SK-N-SH treated with all-trans-retinoic acid at 6 μM for 48 hours (cell line): ENCODE measurements around the gene TAMALIN.

Experiments
- ATAC-seq: fragments of 200-7000 bp; cut with Tn5 transposase; 3 replicates; pipeline ENCODE4 v1.9.1; 2020; ENCODE audit warnings: mild to moderate bottlenecking, moderate library complexity
- ARNTL ChIP-seq: fragments of 450-650 bp; formaldehyde crosslinking; IDR thresholded peaks from 2 replicates; pipeline ENCODE4 v1.5.0; 2020; ENCODE audit warnings: low read depth, mild to moderate bottlenecking, moderate library complexity, borderline replicate concordance
- CREB5 ChIP-seq: fragments of 250-450 bp; sonication (Bioruptor Pico); IDR thresholded peaks from 2 replicates; pipeline ENCODE4 v1.5.1; 2020; ENCODE audit warnings: low read depth, mild to moderate bottlenecking, moderate library complexity
- CSDC2 ChIP-seq: fragments of 250-450 bp; sonication (Bioruptor Pico); IDR thresholded peaks from 2 replicates; pipeline ENCODE4 v1.5.0; 2020; ENCODE audit warnings: mild to moderate bottlenecking, moderate library complexity
- CSRNP3 ChIP-seq: fragments of 250-450 bp; sonication (Bioruptor Pico); IDR thresholded peaks from 2 replicates; pipeline ENCODE4 v1.5.1; 2021; ENCODE audit warnings: mild to moderate bottlenecking, moderate library complexity
- ESRRG ChIP-seq: fragments of 250-450 bp; sonication (Bioruptor Pico); IDR thresholded peaks from 2 replicates; pipeline ENCODE4 v1.6.1; 2021; ENCODE audit warnings: mild to moderate bottlenecking
- GLIS3 ChIP-seq: fragments of 250-450 bp; sonication (Bioruptor Pico); IDR thresholded peaks from 2 replicates; pipeline ENCODE4 v1.5.0; 2020; ENCODE audit warnings: mild to moderate bottlenecking, moderate library complexity
- ISL1 ChIP-seq: fragments of 250-450 bp; sonication (Bioruptor Pico); IDR thresholded peaks from 2 replicates; pipeline ENCODE4 v2.1.2; 2022; ENCODE audit warnings: mild to moderate bottlenecking, moderate library complexity
- PPARA ChIP-seq: fragments of 250-450 bp; sonication (Bioruptor Pico); IDR thresholded peaks from 2 replicates; pipeline ENCODE4 v1.5.0; 2020; ENCODE audit warnings: mild to moderate bottlenecking, borderline replicate concordance
- RARB ChIP-seq: fragments of 250-450 bp; sonication (Bioruptor Pico); IDR thresholded peaks from 2 replicates; pipeline ENCODE4 v1.8.0; 2021; ENCODE audit warnings: mild to moderate bottlenecking, moderate library complexity
- SNAI2 ChIP-seq: fragments of 250-450 bp; sonication (Bioruptor Pico); IDR thresholded peaks from 2 replicates; pipeline ENCODE4 v1.5.0; 2020; ENCODE audit warnings: mild to moderate bottlenecking, moderate library complexity
- TCF4 ChIP-seq: fragments of 250-450 bp; sonication (Bioruptor Pico); IDR thresholded peaks from 2 replicates; pipeline ENCODE4 v1.8.0; 2021; ENCODE audit warnings: mild to moderate bottlenecking, moderate library complexity, borderline replicate concordance
- TOX ChIP-seq: fragments of 250-450 bp; sonication (Bioruptor Pico); IDR thresholded peaks from 2 replicates; pipeline ENCODE4 v1.8.0; 2021; ENCODE audit warnings: mild to moderate bottlenecking, moderate library complexity, borderline replicate concordance
- ZC3H10 ChIP-seq: fragments of 250-450 bp; sonication (Bioruptor Pico); IDR thresholded peaks from 2 replicates; pipeline ENCODE4 v1.5.1; 2021; ENCODE audit warnings: mild to moderate bottlenecking, moderate library complexity
- ZFP3 ChIP-seq: fragments of 250-450 bp; sonication (Bioruptor Pico); IDR thresholded peaks from 2 replicates; pipeline ENCODE4 v1.5.0; 2020; ENCODE audit warnings: mild to moderate bottlenecking, moderate library complexity
- ZNF565 ChIP-seq: fragments of 450-650 bp; formaldehyde crosslinking; conservative IDR thresholded peaks from 2 replicates; pipeline ENCODE4 v1.5.0; 2020; ENCODE audit warnings: low read depth, mild to moderate bottlenecking, moderate library complexity
- ZNF70 ChIP-seq: fragments of 450-650 bp; formaldehyde crosslinking; IDR thresholded peaks from 2 replicates; pipeline ENCODE4 v1.5.0; 2020; ENCODE audit warnings: mild to moderate bottlenecking, moderate library complexity
- ZNF8 ChIP-seq: fragments of 450-650 bp; formaldehyde crosslinking; IDR thresholded peaks from 2 replicates; pipeline ENCODE4 v1.5.0; 2020; ENCODE audit warnings: mild to moderate bottlenecking, moderate library complexity
- TF ChIP-seq, protein P1 (sequence below): fragments of 250-450 bp; sonication (Bioruptor Pico); IDR thresholded peaks from 2 replicates; pipeline ENCODE4 v1.8.0; 2021; ENCODE audit warnings: low read depth, mild to moderate bottlenecking, moderate library complexity, borderline replicate concordance
- TF ChIP-seq, protein P2 (sequence below): fragments of 250-450 bp; sonication (Bioruptor Pico); IDR thresholded peaks from 2 replicates; pipeline ENCODE4 v1.5.0; 2020; ENCODE audit warnings: mild to moderate bottlenecking, moderate library complexity
- TF ChIP-seq, protein P3 (sequence below): fragments of 250-450 bp; sonication (Bioruptor Pico); IDR thresholded peaks from 2 replicates; pipeline ENCODE4 v1.8.0; 2020; ENCODE audit warnings: mild to moderate bottlenecking, moderate library complexity, borderline replicate concordance

The TAMALIN gene

GRCh38 chr12:52054231-52054832 lies 47.6 kb downstream of the TAMALIN start:
- ATAC-seq: no peak
- no peak for TF ChIP-seq TOX (CRISPR knock-in tag)
- TF ChIP-seq ZNF70 (CRISPR knock-in tag): no peak
- TF ChIP-seq CSRNP3 (CRISPR knock-in tag): no peak
- no peak for TF ChIP-seq SNAI2
- no peak for TF ChIP-seq TCF4 (CRISPR knock-in tag)
- TF ChIP-seq, protein P1, sequence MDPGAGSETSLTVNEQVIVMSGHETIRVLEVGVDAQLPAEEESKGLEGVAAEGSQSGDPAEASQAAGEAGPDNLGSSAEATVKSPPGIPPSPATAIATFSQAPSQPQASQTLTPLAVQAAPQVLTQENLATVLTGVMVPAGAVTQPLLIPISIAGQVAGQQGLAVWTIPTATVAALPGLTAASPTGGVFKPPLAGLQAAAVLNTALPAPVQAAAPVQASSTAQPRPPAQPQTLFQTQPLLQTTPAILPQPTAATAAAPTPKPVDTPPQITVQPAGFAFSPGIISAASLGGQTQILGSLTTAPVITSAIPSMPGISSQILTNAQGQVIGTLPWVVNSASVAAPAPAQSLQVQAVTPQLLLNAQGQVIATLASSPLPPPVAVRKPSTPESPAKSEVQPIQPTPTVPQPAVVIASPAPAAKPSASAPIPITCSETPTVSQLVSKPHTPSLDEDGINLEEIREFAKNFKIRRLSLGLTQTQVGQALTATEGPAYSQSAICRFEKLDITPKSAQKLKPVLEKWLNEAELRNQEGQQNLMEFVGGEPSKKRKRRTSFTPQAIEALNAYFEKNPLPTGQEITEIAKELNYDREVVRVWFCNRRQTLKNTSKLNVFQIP: no peak
- no peak for TF ChIP-seq ARNTL (CRISPR knock-in tag)
- no peak for TF ChIP-seq PPARA (CRISPR knock-in tag)

- ATAC-seq: no peak
- TF ChIP-seq, protein P2, sequence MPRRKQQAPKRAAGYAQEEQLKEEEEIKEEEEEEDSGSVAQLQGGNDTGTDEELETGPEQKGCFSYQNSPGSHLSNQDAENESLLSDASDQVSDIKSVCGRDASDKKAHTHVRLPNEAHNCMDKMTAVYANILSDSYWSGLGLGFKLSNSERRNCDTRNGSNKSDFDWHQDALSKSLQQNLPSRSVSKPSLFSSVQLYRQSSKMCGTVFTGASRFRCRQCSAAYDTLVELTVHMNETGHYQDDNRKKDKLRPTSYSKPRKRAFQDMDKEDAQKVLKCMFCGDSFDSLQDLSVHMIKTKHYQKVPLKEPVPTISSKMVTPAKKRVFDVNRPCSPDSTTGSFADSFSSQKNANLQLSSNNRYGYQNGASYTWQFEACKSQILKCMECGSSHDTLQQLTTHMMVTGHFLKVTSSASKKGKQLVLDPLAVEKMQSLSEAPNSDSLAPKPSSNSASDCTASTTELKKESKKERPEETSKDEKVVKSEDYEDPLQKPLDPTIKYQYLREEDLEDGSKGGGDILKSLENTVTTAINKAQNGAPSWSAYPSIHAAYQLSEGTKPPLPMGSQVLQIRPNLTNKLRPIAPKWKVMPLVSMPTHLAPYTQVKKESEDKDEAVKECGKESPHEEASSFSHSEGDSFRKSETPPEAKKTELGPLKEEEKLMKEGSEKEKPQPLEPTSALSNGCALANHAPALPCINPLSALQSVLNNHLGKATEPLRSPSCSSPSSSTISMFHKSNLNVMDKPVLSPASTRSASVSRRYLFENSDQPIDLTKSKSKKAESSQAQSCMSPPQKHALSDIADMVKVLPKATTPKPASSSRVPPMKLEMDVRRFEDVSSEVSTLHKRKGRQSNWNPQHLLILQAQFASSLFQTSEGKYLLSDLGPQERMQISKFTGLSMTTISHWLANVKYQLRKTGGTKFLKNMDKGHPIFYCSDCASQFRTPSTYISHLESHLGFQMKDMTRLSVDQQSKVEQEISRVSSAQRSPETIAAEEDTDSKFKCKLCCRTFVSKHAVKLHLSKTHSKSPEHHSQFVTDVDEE (CRISPR knock-in tag): no peak
Observed at GRCh38 chr12:52054833-52055730, 48.3 kb downstream of the TAMALIN start.

- ATAC-seq: no peak
Observed at GRCh38 chr12:52055731-52056711, 49.3 kb downstream of the TAMALIN start.

DNA sequence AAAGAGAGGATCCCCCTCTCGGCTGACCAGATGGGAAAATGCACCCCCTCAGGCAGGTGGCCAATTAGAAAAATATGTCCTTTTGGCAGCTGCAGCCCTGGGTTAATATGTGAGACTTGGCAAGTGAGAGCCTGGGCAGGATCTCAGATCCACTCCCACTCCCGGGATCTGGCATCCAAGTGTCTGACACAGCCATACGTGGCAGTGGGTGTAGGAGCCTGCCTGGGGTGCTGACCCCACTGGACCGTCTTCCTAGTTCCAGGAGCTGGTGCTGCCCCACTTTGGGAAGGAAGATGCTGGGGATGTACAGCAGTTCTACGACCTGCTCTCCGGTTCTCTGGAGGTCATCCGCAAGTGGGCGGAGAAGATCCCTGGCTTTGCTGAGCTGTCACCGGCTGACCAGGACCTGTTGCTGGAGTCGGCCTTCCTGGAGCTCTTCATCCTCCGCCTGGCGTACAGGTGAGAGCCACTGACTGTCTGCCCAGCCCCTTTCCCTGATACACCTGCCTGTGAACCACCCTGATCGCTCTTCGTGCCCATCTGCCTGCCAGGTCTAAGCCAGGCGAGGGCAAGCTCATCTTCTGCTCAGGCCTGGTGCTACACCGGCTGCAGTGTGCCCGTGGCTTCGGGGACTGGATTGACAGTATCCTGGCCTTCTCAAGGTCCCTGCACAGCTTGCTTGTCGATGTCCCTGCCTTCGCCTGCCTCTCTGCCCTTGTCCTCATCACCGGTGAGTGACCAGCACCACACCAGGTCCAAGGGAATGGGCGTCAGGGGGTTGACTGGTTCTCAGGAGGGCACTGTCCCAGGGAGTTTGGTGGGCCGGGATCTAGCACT lies 50.3 kb downstream of the TAMALIN start:
- no peak for ATAC-seq
- TF ChIP-seq, protein P3, sequence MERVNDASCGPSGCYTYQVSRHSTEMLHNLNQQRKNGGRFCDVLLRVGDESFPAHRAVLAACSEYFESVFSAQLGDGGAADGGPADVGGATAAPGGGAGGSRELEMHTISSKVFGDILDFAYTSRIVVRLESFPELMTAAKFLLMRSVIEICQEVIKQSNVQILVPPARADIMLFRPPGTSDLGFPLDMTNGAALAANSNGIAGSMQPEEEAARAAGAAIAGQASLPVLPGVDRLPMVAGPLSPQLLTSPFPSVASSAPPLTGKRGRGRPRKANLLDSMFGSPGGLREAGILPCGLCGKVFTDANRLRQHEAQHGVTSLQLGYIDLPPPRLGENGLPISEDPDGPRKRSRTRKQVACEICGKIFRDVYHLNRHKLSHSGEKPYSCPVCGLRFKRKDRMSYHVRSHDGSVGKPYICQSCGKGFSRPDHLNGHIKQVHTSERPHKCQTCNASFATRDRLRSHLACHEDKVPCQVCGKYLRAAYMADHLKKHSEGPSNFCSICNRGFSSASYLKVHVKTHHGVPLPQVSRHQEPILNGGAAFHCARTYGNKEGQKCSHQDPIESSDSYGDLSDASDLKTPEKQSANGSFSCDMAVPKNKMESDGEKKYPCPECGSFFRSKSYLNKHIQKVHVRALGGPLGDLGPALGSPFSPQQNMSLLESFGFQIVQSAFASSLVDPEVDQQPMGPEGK (CRISPR knock-in tag): no peak
- TF ChIP-seq CREB5 (CRISPR knock-in tag) (no peak), ZNF8 (CRISPR knock-in tag) (no peak), GLIS3 (no peak), CSDC2 (CRISPR knock-in tag) (no peak), SNAI2 (no peak), ZC3H10 (CRISPR knock-in tag) (no peak), RARB (CRISPR knock-in tag) (no peak), PPARA (CRISPR knock-in tag) (no peak), ZNF565 (CRISPR knock-in tag) (no peak), ZNF70 (CRISPR knock-in tag) (no peak), ESRRG (CRISPR knock-in tag) (no peak), ZFP3 (CRISPR knock-in tag) (no peak), ISL1 (CRISPR knock-in tag) (no peak)
- TF ChIP-seq, protein P1: no peak

More at GRCh38 chr12:52055731-52056711, 49.3 kb downstream of the TAMALIN start:
- TF ChIP-seq TOX (CRISPR knock-in tag) (no peak), ZNF565 (CRISPR knock-in tag) (no peak), ZC3H10 (CRISPR knock-in tag) (no peak), PPARA (CRISPR knock-in tag) (no peak), ARNTL (CRISPR knock-in tag) (no peak)
